Uterus (tissue), 2 donors: Measurements from ENCODE around the gene PCYOX1L.

Source experiments
- POLR2A ChIP-seq, 2 donors: fragments of 450-650 bp; IDR thresholded peaks; one replicate each; pipeline ENCODE4 v1.6.1; 2016; ENCODE audit warnings: antibody characterized with exemption in 2 of 2, mild to moderate bottlenecking in 1 of 2, moderate library complexity in 1 of 2
- TF ChIP-seq, protein P1 (sequence below), 4 experiments: fragments of 200-600 bp in 2 of 4; fragments of 450-650 bp in 2 of 4; sonication (generic) in 2 of 4; IDR thresholded peaks; one replicate each; pipeline ENCODE4 v1.5.1; 2016 to 2019; ENCODE audit warnings: antibody characterized with exemption in 4 of 4, mild to moderate bottlenecking in 2 of 4, moderate library complexity in 1 of 4

DNA sequence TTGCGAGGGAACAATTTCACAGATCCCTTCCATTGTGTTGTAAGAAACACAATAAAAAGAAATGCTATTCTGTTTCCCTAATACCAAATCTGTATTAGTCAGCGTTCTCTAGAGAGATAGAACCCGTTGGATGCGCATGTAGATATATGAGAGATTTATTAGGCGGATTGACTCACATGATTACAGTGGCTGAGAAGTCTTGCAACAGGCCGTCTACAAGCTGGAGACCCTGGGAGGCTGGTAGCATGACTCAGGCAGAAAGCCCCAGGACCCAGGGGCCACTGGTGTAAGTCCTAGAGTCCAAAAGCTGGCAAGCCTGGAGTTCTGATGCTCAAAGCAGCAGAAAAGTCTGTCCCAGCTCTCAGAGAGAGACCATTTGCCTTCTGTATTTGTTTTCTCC, 39.7 kb downstream of the PCYOX1L start:
- TF ChIP-seq, protein P1, sequence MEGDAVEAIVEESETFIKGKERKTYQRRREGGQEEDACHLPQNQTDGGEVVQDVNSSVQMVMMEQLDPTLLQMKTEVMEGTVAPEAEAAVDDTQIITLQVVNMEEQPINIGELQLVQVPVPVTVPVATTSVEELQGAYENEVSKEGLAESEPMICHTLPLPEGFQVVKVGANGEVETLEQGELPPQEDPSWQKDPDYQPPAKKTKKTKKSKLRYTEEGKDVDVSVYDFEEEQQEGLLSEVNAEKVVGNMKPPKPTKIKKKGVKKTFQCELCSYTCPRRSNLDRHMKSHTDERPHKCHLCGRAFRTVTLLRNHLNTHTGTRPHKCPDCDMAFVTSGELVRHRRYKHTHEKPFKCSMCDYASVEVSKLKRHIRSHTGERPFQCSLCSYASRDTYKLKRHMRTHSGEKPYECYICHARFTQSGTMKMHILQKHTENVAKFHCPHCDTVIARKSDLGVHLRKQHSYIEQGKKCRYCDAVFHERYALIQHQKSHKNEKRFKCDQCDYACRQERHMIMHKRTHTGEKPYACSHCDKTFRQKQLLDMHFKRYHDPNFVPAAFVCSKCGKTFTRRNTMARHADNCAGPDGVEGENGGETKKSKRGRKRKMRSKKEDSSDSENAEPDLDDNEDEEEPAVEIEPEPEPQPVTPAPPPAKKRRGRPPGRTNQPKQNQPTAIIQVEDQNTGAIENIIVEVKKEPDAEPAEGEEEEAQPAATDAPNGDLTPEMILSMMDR (IDR thresholded peaks at IDR 0.05) = no peak
- TF ChIP-seq POLR2A (IDR thresholded peaks at IDR 0.05) = no peak
